Right lobe of liver (tissue), 4 donors: ENCODE measurements around the gene NAV2.

Experiments used
- POLR2A ChIP-seq: fragments of 450-650 bp; IDR thresholded peaks from one replicate; pipeline ENCODE4 v1.6.1; 2017; ENCODE audit warnings: antibody characterized with exemption, mild to moderate bottlenecking
- TF ChIP-seq, protein P1 (sequence below), 4 donors: fragments of 200-600 bp in 3 of 4; fragments of 450-650 bp in 1 of 4; IDR thresholded peaks; one replicate each; pipeline versions ENCODE4 v1.5.1 to v1.8.0; 2016 to 2022; ENCODE audit warnings: antibody characterized with exemption in 4 of 4, mild to moderate bottlenecking in 2 of 4
- donor health status: DM: no; HTN: no; CAD: no.
- donor health status: DM: no; HTN: no; CAD: no.
- donor health status: DM: no; HTN: yes; CAD: no.

DNA sequence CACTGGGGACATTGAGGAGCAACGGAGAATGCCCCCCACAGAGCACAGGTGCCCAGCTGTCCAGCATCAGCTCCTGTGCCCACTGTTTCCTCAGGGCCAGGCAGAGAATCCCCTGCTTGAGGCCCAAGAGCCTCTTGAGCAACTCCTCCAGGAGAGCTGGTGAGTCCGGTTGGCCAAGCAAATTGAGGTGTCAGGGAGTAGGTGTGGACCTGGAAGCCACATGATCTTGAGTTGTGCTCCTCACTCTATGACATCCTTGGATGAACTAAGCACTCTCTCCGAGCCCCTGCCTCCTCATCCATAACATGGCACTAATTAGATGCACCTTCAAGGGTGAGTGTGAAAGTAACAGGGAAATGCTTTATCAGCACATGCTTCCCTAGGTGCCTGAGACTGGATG lies 326.3 kb downstream of the NAV2 start:
- TF ChIP-seq, protein P1, sequence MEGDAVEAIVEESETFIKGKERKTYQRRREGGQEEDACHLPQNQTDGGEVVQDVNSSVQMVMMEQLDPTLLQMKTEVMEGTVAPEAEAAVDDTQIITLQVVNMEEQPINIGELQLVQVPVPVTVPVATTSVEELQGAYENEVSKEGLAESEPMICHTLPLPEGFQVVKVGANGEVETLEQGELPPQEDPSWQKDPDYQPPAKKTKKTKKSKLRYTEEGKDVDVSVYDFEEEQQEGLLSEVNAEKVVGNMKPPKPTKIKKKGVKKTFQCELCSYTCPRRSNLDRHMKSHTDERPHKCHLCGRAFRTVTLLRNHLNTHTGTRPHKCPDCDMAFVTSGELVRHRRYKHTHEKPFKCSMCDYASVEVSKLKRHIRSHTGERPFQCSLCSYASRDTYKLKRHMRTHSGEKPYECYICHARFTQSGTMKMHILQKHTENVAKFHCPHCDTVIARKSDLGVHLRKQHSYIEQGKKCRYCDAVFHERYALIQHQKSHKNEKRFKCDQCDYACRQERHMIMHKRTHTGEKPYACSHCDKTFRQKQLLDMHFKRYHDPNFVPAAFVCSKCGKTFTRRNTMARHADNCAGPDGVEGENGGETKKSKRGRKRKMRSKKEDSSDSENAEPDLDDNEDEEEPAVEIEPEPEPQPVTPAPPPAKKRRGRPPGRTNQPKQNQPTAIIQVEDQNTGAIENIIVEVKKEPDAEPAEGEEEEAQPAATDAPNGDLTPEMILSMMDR (IDR thresholded peaks at IDR 0.05), result no peak
- no peak for TF ChIP-seq POLR2A
